ENCODE measurements around the gene MAP2K2.

The MAP2K2 gene

GRCh38 chr19:4043966-4044715 lies 79.8 kb downstream of the MAP2K2 start:
- no peak for DNase-seq (ENCODE audit: low read depth in 2 of 2)

DNA sequence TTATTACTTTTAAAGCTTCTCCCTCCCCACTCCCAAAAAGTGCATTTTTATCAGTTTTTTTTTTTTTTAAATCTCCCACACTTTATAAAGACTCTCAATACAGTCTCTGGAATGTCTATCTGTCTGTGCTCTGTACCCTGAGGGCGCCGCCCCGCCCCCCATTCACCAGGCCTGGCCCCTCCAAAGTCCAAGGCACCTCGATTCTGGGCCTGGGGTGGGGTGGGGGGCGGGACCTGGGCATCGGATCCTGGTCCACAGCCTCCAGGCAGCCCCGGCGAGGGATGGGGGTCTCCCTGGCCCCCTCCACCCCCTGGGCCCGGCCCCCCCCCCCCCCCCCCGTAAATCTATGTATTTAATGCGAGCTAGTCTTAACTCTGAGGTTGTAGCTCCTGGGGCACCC lies 80.5 kb downstream of the MAP2K2 start:
- DNase-seq (ENCODE audit: low read depth in 2 of 2), result no peak

- DNase-seq (ENCODE audit: low read depth in 2 of 2), result no peak
Measured at GRCh38 chr19:4042731-4043082, 81.2 kb downstream of the MAP2K2 start.

GRCh38 chr19:4042064-4042730 lies 81.7 kb downstream of the MAP2K2 start:
- DNase-seq (ENCODE audit: low read depth in 2 of 2), result no peak
